Stomach (tissue), 9 donors: ENCODE measurements around the gene FHOD3. TPM values are rescaled to one million over a fixed set of nuclear protein-coding genes. Genes with fewer than 3 reads are reported as not detected.

ENCODE experiments used
- DNase-seq, 2 donors: peaks; one replicate each; pipeline versions ENCODE4 v3.0.0 to v3.0.0-alpha.2; 2013 to 2019
- H3K27ac ChIP-seq, 5 donors: fragments of 200-600 bp in 4 of 5; sonication (generic) in 4 of 5; one replicate each; pipeline ENCODE4 v1.5.1; 2013 to 2019; ENCODE audit warnings: mild to moderate bottlenecking in 1 of 5, moderate library complexity in 1 of 5
- H3K27me3 ChIP-seq, 3 donors: fragments of 200-600 bp; sonication (generic); one replicate each; pipeline ENCODE4 v1.5.1; 2017 to 2019; ENCODE audit warnings: mixed run types in 1 of 3
- H3K36me3 ChIP-seq, 4 donors: fragments of 200-600 bp; sonication (generic); 1 replicate in 3 of 4; 2 replicates in 1 of 4; pipeline ENCODE4 v1.5.1; 2016 to 2019
- H3K4me1 ChIP-seq, 4 donors: fragments of 200-600 bp; sonication (generic); one replicate each; pipeline ENCODE4 v1.5.1; 2016 to 2019
- H3K4me3 ChIP-seq, 4 donors: fragments of 200-600 bp; sonication (generic) in 3 of 4; one replicate each; pipeline ENCODE4 v1.5.1; 2016 to 2019; ENCODE audit warnings: mild to moderate bottlenecking in 1 of 4
- H3K9me3 ChIP-seq, 4 donors: fragments of 200-600 bp; sonication (generic); one replicate each; pipeline ENCODE4 v1.5.1; 2016 to 2019
- CTCF ChIP-seq, 7 experiments: fragments of 450-650 bp in 4 of 7; fragments of 200-600 bp in 3 of 7; sonication (generic) in 3 of 7; IDR thresholded peaks; one replicate each; pipeline ENCODE4 v1.5.1; 2016 to 2019; ENCODE audit warnings: antibody characterized with exemption in 7 of 7, control low read depth in 2 of 7, mild to moderate bottlenecking in 1 of 7
- EP300 ChIP-seq: sonication (generic); formaldehyde crosslinking; IDR thresholded peaks from one replicate; pipeline ENCODE4 v1.6.1; 2017; ENCODE audit warnings: antibody characterized with exemption
- POLR2A ChIP-seq, 4 donors: fragments of 450-650 bp; IDR thresholded peaks; one replicate each; pipeline ENCODE4 v1.6.1; 2016; ENCODE audit warnings: antibody characterized with exemption in 4 of 4, control low read depth in 2 of 4, mild to moderate bottlenecking in 1 of 4, moderate library complexity in 1 of 4
- POLR2AphosphoS5 ChIP-seq, 3 donors: sonication (generic); formaldehyde crosslinking; IDR thresholded peaks; one replicate each; pipeline ENCODE4 v1.6.1; 2016; ENCODE audit warnings: antibody characterized with exemption in 3 of 3
- WGBS, 5 donors: extraction: QIAGEN DNeasy Blood & Tissue Kit in 3 of 5; methylation state at CpG; one replicate each; pipeline versions ENCODE4 v1.1.5 to v1.1.7; 2013 to 2018; 5-methylcytosine and 5-hydroxymethylcytosine counted together
- intact Hi-C: fragments of 100-400 bp; cut with DNase I; formaldehyde crosslinking; loops from one replicate; pipeline ENCODE4 v1.15.1; 2023; ENCODE audit warnings: low total_unique reads
- polyA plus RNA-seq, 3 donors: library from polyadenylated mRNA; stranded (reverse); fragments of 200-250 nt; gene quantifications; one replicate each; pipeline ENCODE4 v1.2.3, GENCODE V29; 2013
- total RNA-seq, 5 donors: library from RNA; depleted of rRNA; stranded (reverse); fragments of >200 nt; gene quantifications; one replicate each; pipeline versions ENCODE4 v1.1.0 to v1.2.3, GENCODE V29; 2014 to 2016
- donor health status: healthy with polysubstance abuse.
- donor health status: Bipolar disorder and iron deficiency.
- donor health status: healthy.

The FHOD3 gene
- total and polyA plus RNA-seq, 8 donors = under 0.01 to 9.1 (median 4.6) TPM

- TF ChIP-seq CTCF (IDR thresholded peaks at IDR 0.05) (no peak), POLR2A (IDR thresholded peaks at IDR 0.05) (no peak), POLR2AphosphoS5 (IDR thresholded peaks at IDR 0.05) (no peak), EP300 (no peak)
- H3K4me3 ChIP-seq = no peak overlapping the region
- H3K36me3 ChIP-seq = no peaks in the 10 kb centered on the region
- WGBS, 5 donors = 69 to 82% (median 77%) methylated on average over 3 of the region's 3 CpGs
- H3K9me3 ChIP-seq = no peaks in the 10 kb centered on the region
- no peak overlapping the region for H3K27ac ChIP-seq
- H3K27me3 ChIP-seq = no peaks in the 10 kb centered on the region
- no peak for DNase-seq
- intact Hi-C loops = no loop called here
- H3K4me1 ChIP-seq = no peaks in the 10 kb centered on the region
Observed at GRCh38 chr18:36387310-36387709, 89.8 kb downstream of the FHOD3 start.

DNA sequence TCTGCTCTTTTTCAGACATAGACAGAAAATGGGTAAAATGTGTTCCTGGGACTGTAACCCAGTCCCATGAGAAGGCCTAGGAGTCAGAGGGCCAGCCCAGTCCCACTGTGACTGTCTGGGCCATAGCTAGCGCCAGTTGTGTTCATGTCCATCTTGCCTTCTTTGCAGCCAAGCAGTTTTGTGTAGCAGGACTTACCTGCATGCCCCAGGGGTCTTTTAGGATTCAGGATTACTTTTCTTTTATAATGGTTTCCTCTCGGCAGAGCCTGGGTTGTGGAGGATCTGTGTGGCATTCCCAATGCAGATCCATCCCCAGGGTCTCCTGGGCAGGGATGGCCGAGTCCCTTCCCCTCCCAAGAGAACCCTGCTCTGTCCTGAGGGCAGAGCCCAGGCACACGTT lies 90.8 kb downstream of the FHOD3 start:
- H3K4me3 ChIP-seq = no peak overlapping the region
- no peak for TF ChIP-seq POLR2AphosphoS5 (IDR thresholded peaks at IDR 0.05)
- no peak for TF ChIP-seq CTCF (IDR thresholded peaks at IDR 0.05)
- no peak for TF ChIP-seq EP300
- TF ChIP-seq POLR2A (IDR thresholded peaks at IDR 0.05) = no peak
- intact Hi-C loops = no loop called here
- WGBS, 5 donors = 73 to 86% (median 77%) methylated on average over 3 to 4 of the region's 4 CpGs
- DNase-seq = no peak
- no peak overlapping the region for H3K27ac ChIP-seq
- H3K27me3 ChIP-seq = no peaks in the 10 kb centered on the region
- H3K9me3 ChIP-seq = no peaks in the 10 kb centered on the region
- no peaks in the 10 kb centered on the region for H3K4me1 ChIP-seq
- H3K36me3 ChIP-seq = no peaks in the 10 kb centered on the region

DNA sequence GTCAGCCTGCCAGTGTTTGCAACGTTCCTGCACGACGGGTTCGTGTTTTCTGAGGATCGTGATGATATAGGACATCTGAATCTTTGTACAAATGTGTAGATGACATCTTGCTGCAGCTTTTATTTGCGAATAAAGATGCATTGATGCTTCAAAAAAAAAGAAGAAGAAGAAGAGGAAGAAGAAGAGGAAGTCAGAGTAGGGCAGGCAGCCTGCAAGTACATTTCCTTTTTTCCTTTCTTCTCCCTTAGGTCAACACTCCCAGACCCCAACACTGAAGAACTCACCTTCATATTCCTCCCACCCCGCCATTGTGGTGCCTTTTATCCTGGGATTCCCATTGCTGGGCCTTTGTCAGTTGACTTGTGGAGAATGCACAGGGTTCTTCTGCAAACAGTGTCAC lies 91.5 kb downstream of the FHOD3 start:
- 80 to 89% (median 84%) methylated on average over 7 of the region's 7 CpGs for WGBS, 5 donors

GRCh38 chr18:36389811-36390581 lies 92.5 kb downstream of the FHOD3 start:
- Histone ChIP-seq H3K27ac (no peak overlapping the region), H3K9me3 (peaks cover 0 to 12% (median 2%) of the 10 kb centered on the region in 4 donors), H3K4me1 (no peaks in the 10 kb centered on the region), H3K36me3 (no peaks in the 10 kb centered on the region), H3K4me3 (no peak overlapping the region), H3K27me3 (no peaks in the 10 kb centered on the region)
- WGBS, 5 donors = 50 to 61% (median 55%) methylated on average over 4 to 5 of the region's 5 CpGs
- TF ChIP-seq CTCF (IDR thresholded peaks at IDR 0.05) (no peak), EP300 (no peak), POLR2AphosphoS5 (IDR thresholded peaks at IDR 0.05) (no peak), POLR2A (IDR thresholded peaks at IDR 0.05) (no peak)
- DNase-seq = no peak
- intact Hi-C loops = no loop called here

More for the DNA sequence above, 91.5 kb downstream of the FHOD3 start:
- Histone ChIP-seq H3K4me3 (no peak overlapping the region), H3K27me3 (no peaks in the 10 kb centered on the region), H3K9me3 (peaks cover 0 to 5% (median 0%) of the 10 kb centered on the region in 4 donors), H3K36me3 (no peaks in the 10 kb centered on the region), H3K27ac (no peak overlapping the region), H3K4me1 (no peaks in the 10 kb centered on the region)
- intact Hi-C loops = no loop called here
- DNase-seq = no peak
- TF ChIP-seq EP300 (no peak), POLR2A (IDR thresholded peaks at IDR 0.05) (no peak), CTCF (IDR thresholded peaks at IDR 0.05) (no peak), POLR2AphosphoS5 (IDR thresholded peaks at IDR 0.05) (no peak)
